HL-60 (cell line): ENCODE data around the gene TMEM143.

Experiments
- DNase-seq, 2 experiments: peaks; one replicate each; pipeline ENCODE4 v3.0.0-alpha.2; 2010 to 2020; ENCODE audit warnings: low read depth in 1 of 2, low spot score in 1 of 2
- H3K27ac ChIP-seq: fragments of 250-450 bp; sonication (Bioruptor Pico); replicated peaks from 2 replicates; pipeline ENCODE4 v1.5.1; 2020; ENCODE audit warnings: mild to moderate bottlenecking, moderate library complexity
- H3K27me3 ChIP-seq: fragments of 250-450 bp; sonication (Bioruptor Pico); 2 replicates; pipeline ENCODE4 v1.5.1; 2021; ENCODE audit warnings: mild to moderate bottlenecking, moderate library complexity; ENCODE audit not compliant: insufficient read depth, poor library complexity, severe bottlenecking
- H3K4me3 ChIP-seq: replicated peaks from 2 replicates; pipeline ENCODE4 v1.5.1; 2011; ENCODE audit warnings: mild to moderate bottlenecking, control low read depth, low read length; ENCODE audit not compliant: insufficient read depth
- CTCF ChIP-seq: IDR thresholded peaks from one replicate; pipeline ENCODE4 v1.5.1; 2011; ENCODE audit warnings: low read length, control low read depth, inconsistent platforms; ENCODE audit not compliant: insufficient read depth
- GABPA ChIP-seq: IDR thresholded peaks from 2 replicates; pipeline ENCODE4 v1.6.1; 2012; ENCODE audit warnings: low read depth
- POLR2AphosphoS5 ChIP-seq: IDR thresholded peaks from 2 replicates; pipeline ENCODE4 v1.6.1; 2012; ENCODE audit warnings: low read depth
- REST ChIP-seq: IDR thresholded peaks from 2 replicates; pipeline ENCODE4 v1.6.1; 2012; ENCODE audit warnings: low read depth; ENCODE audit not compliant: insufficient replicate concordance
- SPI1 ChIP-seq: IDR thresholded peaks from 2 replicates; pipeline ENCODE4 v1.6.1; 2012; ENCODE audit warnings: low read depth, mild to moderate bottlenecking, borderline replicate concordance

Gene TMEM143

GRCh38 chr19:48370955-48371354 is 7.2 kb upstream of the TMEM143 start:
- TF ChIP-seq SPI1 (no peak), CTCF (no peak), REST (no peak), GABPA (no peak), POLR2AphosphoS5 (no peak)
- H3K27me3 ChIP-seq = no peaks in the 10 kb centered on the region
- no peak for DNase-seq

GRCh38 chr19:48368936-48369335 is 5.2 kb upstream of the TMEM143 start:
- TF ChIP-seq POLR2AphosphoS5 = no peak
- no peak for TF ChIP-seq REST
- TF ChIP-seq CTCF = no peak
- no peak for TF ChIP-seq GABPA
- no peak for TF ChIP-seq SPI1
- Histone ChIP-seq H3K27ac (no peak overlapping the region), H3K27me3 (no peaks in the 10 kb centered on the region), H3K4me3 (no peak overlapping the region)
- no peak for DNase-seq

More at GRCh38 chr19:48370955-48371354, 7.2 kb upstream of the TMEM143 start:
- H3K4me3 ChIP-seq = no peak overlapping the region
- no peak overlapping the region for H3K27ac ChIP-seq

- no peak for DNase-seq
- H3K4me3 ChIP-seq = no peak overlapping the region
- no peak overlapping the region for H3K27ac ChIP-seq
- H3K27me3 ChIP-seq = no peaks in the 10 kb centered on the region
- TF ChIP-seq REST = no peak
- no peak for TF ChIP-seq GABPA
These were observed 4.1 kb upstream of the TMEM143 start for GRCh38 chr19:48367855-48368254.

- no peak for TF ChIP-seq CTCF
- TF ChIP-seq REST = no peak
- H3K27me3 ChIP-seq = no peaks in the 10 kb centered on the region
- no peak overlapping the region for H3K27ac ChIP-seq
- no peak overlapping the region for H3K4me3 ChIP-seq
- DNase-seq = no peak
These were observed 1.9 kb upstream of the TMEM143 start for GRCh38 chr19:48365602-48366001.
